Measurements from ENCODE around the gene FAM174C. TPM values are rescaled to one million over a fixed set of nuclear protein-coding genes. Genes with fewer than 3 reads are reported as not detected.
A peak's percentile ranks its signal among the peaks of the same experiment; 100 is the strongest.

Gene FAM174C
- total RNA-seq, 4 donors from 2014 or later: 47.2 to 69.1 (median 59.3) TPM

DNA sequence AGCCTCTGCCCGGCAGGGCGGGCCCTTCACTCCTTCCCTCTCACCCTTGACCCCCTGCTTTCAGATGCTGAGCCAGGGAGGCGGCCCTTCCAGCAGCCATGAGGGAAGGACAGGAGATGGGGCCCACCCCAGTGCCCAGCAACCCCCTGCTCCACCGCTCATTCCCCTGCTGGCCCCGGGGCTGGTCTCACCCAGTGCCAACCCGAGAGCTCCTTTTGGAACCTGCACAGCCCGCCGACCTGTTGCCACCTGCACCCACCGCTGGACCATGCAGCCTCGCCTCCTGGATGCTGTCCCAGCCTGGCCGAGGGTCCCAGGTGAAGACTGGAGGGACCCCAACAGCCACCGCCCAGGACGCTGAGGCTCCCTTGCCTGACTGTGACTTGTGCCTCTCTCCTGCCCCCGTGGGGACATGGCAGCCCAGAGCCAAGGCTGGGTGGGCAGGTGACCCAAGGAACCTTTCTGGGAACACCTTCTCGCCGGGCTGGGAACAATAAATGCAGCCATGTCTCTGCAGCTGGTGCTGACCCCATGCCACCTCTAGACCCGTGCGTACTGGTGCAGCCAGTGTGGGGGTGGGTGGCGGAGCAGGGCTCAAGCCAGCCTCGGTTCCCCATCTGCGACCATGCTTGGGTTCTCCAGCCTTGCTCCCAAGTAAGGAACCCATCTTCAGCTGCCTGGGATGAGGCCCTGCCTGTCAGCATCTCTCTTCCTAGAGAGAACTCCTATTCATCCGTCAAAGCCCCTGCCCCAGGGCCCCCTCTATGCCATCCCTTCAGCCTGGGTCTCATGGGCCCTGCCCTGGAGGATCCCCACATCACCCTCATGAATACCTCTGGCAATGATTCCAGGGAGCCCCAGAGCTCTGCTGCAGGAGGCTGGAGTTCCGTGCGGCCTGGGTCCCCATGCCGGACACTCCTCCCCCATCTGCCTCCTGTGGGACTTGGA is 3.7 kb downstream of the FAM174C start:
- DNase-seq (ENCODE audit: low spot score): no peak
- no peak for ATAC-seq (ENCODE audit: low FRiP score)
- no peak for TF ChIP-seq CTCF (IDR thresholded peaks at IDR 0.05)

DNA sequence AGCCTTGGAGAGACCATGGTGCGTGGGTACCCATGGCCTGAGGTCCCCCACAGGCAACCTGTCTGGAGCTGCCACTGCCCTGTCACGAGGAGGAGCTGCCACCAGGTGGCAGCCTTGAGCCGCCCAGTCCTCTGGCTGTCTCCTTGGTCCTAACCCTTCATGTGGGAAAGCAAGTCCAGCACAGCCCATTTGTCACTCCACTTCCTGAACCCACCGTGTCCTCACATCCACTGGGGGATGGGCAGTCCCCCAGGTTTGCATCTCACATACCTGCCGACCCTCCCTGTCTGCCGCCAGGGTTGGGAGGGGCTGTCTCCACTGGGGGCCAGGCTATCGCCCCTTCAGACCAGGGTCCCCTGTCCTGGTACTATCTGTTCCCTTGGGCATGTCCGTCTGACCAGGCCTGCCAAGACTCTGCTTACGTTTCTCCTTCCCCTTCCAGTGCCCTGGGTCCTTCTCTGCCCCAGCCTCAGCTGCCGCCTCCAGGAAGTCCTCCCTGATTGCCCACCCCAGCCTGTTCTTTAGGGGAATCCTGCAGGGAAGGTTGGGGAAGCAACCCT is 4.5 kb downstream of the FAM174C start:
- ATAC-seq (ENCODE audit: low FRiP score): peak; percentile 28
- no peak for DNase-seq (ENCODE audit: low spot score)
- TF ChIP-seq CTCF (IDR thresholded peaks at IDR 0.05): peak in 2 of 3 donors; percentile 37 to 85

GRCh38 chr19:1280636-1281568 is 5.6 kb downstream of the FAM174C start:
- ATAC-seq (ENCODE audit: low FRiP score) (no peak), DNase-seq (ENCODE audit: low spot score) (no peak)
- no peak for TF ChIP-seq CTCF (IDR thresholded peaks at IDR 0.05)

DNA sequence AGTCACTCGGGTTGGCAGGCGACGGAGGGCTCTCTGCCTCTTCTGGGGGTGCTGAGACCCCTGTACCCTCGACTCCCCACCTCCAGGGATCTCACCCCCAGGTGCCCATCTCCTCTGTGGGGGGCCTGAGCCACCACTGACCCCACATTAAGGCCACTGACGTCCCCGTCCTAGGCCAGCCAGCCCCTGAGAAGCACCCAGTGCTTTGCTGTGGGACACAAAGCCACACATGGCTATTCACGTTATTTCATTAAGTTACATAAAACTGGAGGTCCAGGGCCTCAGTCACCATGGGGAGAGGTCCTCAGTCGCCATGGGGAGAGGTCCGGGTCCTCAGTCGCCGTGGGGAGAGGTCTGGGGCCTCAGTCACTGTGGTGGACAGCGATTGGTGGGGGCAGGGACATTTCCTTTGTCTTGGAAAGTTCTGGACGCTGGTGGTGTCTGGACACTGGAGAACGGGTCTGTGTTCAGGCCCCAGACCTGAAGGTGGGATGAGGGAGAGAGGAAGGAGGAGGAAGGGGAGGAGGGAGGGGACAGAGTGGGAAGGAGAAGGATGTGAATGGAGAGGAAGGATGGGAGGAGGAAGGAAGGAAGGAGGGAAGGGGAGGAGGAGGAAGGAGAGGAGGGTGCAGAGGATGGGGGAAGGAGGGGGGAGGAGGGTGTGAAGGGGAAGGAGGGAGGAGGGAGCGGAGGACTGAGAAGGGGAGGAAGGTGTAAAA is 6.4 kb downstream of the FAM174C start:
- ATAC-seq (ENCODE audit: low FRiP score) (no peak), DNase-seq (ENCODE audit: low spot score) (no peak)
- TF ChIP-seq CTCF (IDR thresholded peaks at IDR 0.05): no peak

DNA sequence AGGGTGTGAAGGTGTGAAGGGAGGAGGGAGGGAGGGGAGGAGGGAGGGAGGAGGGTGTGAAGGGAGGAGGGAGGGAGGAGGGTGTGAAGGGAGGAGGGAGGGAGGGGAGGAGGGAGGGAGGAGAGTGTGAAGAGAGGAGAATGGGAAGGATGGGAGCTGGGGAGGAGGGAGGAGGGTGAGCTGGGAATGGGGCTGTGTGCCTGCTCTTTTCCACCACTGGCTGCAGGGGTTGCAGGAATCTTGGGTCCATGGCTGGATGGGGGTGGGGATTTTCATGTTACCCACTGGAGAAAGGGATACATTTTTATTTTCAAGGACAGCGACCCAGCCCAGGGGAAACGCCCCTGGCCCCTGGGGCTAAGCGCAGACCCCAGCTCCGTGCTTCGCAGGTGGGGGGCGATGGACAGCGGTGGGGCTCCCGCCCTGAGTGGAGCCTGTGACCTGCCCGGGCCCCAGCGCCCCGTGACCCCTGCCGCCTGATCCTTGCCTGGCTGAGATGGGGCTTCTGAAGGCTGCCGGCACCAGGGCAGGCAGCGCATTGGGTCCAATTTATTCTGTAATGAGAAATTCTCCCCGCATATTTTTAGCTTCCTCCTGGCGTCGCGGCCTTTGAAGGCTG is 7.4 kb downstream of the FAM174C start:
- DNase-seq (ENCODE audit: low spot score) (no peak), ATAC-seq (ENCODE audit: low FRiP score) (no peak)
- TF ChIP-seq CTCF (IDR thresholded peaks at IDR 0.05): no peak

All from omental fat pad (tissue), 4 donors.